Jurkat, Clone E6-1 (cell line): ENCODE measurements around the gene KCNN4.

ENCODE experiments used
- DNase-seq: peaks from one replicate; pipeline ENCODE4 v3.0.0-alpha.2; 2011; ENCODE audit warnings: low read depth, low spot score
- H3K4me3 ChIP-seq: 2 replicates; pipeline ENCODE4 v1.5.1; 2011; ENCODE audit warnings: mild to moderate bottlenecking, low read length, control low read depth, moderate library complexity

The KCNN4 gene

DNA sequence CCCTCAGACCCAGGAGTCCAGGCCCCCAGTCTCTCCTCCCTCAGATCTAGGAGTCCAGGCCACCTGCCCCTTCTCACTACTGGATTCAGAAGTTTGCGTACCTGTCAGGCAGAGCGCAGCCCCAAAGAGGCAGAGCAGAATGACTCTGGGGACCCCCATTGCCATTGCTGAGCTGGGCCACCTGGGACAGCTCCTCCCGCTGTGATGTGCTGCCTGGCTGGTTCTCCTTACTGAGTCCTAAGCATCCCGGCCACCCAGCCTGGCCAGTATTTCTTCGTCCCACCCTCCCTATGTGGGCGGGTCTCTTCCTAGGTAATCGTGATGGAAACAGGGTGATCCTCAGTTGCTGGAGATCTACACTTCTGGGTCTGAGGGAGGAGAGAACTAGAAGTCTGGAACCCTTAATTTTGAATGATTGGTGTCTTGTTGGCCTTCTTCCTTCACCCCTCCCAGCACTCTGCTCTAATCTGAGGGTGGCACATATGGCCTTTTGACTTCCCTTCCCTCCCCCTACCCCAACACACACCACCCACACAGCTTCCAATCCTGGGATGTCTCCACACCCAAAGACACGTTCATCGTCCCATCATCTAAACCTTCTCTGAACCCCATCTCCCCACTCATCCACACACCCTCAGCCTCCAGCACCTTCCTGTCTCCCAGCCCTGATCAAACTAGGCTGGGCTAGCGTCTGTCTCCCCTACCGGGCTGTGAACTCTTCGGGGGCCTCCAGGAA, 21.6 kb upstream of the KCNN4 start, which contains the start of gene LYPD5:
Gene LYPD5 (minus strand): TSS at position 232 of the 736 bp plus-strand sequence. CDS start 67 bp downstream, at position 165.
- H3K4me3 ChIP-seq: no peak within 1 kb of the TSS
- no peak for DNase-seq

DNA sequence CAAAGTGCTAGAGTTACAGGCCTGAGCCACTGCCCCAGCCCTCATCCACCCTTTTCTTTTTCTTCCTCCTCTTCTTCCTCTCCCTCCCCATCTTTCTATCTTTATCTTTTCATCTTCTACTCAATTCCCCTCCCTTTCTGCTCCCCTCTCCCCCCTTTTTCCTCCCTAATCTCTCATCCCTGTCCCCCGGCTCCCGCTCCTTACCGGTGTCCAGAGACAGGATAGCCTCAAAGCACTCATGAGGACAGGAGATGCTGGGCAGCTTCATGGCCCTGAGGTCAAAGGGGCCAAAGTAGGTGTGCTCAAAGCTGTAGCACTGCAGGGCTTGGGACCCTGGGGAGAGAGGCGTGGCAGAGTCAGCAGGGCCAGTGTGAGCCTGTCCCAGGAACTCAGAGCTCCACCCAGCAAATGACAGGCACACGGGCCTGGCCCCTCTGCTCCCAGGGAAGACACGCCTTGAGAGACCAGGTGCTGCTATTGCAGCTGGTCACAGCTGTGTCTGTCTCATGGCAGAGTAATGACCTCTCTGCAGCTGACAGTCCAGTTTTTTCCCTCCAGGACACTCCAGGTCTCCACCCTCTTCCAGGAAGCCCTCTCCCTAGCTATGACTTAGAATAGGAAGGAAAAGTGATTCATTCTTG, 18.8 kb upstream of the KCNN4 start:
- no peak for DNase-seq
- no peak overlapping the region for H3K4me3 ChIP-seq

DNA sequence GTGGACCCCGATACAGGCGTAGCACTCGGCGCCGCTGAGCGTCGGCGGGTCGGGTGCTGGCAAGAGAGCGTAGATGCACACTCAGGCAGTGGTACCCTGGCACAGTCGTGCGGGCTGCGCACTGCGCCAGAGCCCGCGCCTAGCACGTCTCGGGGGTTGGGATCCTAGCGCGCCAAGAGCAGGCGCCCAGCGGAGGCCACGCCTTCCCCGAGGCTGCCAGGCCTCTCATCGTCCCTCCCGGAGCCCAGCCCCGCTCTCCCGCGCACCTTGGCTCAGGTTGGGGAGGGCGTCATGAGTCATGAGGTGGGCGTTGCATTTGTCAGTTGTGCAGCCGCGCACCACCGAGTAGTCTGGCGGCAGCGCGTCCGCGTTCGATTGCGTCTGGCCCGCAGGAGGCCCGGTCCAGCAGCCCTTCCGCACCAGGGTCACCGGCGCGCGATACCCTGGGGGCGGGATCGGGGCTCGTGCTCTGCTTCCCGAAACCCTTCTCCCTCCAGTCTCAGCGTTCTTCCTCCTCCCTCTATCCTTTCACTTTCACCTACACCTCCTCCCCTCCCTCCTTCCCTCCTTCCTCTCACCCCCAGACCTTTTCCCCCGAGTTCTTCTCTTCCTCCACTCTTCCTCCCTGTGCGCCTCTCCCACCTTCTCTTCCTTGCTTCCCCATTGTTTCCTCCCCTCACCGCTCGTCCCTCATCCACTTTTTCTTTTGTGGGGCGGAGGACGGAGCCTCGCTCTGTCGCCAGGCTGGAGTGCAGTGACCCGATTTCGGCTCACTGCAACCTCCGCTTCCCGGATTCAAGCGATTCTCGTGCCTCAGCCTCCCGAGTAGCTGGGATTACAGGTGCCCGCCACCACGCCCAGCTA, 18.0 kb upstream of the KCNN4 start:
- DNase-seq: no peak
- no peak overlapping the region for H3K4me3 ChIP-seq

DNA sequence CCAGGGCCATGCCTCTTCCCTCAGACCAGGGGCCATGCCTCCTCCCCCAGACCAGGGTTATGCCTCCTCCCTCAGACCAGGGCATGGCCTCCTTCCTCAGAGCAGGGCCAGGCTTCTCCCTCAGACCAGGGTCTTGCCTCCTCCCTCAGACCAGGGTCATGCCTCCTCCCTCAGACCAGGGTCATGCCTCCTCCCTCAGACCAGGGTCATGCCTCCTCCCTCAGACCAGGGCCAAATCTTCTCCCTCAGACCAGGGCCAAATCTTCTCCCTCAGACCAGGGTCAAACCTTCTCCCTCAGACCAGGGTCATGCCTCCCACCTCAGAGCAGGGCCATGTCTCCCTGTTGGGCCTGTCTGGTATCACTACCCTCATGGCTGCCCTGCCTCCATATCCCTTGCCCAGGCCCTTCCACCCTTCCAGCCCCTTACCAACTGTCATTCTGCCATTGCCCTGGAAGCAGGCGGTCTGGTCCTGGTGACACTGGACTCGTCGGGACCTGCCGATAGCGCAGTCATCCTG, 17.3 kb upstream of the KCNN4 start:
- no peak for DNase-seq
- no peak overlapping the region for H3K4me3 ChIP-seq

DNA sequence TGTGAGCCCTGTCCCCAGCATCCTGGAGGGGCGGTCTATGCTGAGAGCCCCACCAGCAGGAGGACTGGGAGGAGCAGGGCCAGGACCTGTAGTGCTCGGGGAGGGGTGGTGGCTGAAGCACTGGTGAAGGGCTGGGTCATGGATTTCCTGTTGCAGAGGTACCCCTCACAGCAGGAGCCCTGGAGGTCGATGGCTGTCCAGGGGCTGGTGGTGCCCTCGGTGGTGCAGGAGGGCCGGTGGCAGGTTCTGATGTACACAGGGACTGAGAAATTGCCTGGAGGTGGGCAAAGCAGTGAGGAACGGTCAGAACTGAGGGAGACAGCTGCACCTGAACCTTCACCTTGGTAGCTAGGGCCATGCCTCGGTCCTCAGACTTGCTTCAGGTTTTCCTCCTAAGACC, 16.8 kb upstream of the KCNN4 start:
- DNase-seq: no peak
- H3K4me3 ChIP-seq: no peak overlapping the region

DNA sequence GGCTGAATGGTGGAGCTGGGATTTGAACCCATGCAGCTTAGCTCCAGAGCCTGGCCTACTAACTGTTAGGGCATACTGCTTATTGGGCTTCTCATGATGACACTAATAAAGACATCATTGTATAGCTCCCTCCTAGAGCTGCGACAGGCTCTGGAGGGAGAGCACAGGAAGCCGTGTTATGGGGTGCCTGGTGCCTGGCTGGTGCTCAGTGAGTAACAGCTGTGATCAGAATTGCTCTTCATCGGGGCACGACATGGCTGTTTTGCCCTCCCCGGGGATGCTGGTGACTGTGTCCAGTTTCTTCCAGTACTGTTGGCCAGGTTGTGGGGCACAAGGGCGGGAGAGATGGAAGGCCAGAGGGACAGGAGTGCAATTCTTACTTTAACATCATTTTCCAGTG, 16.3 kb upstream of the KCNN4 start:
- no peak for DNase-seq
- no peak overlapping the region for H3K4me3 ChIP-seq

DNA sequence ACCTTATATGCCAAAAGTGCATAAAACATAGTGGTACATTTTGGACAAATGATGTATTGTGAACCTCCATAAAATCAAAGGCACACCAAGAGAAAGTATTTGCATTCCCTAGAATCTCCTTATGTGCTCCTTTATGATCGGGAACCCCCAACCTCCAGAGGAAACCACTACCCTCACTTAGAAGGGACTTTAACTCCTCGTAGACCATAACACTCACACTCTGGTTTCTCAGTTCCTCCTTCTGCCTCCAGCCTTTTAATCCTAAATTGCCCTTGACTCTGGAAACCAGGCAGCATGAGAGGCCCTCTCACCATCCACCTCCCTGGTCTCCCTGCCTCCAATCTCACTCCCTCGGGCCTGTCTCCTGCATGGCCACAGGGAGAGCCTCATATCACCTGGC, 9.8 kb upstream of the KCNN4 start:
- no peak overlapping the region for H3K4me3 ChIP-seq
- no peak for DNase-seq

DNA sequence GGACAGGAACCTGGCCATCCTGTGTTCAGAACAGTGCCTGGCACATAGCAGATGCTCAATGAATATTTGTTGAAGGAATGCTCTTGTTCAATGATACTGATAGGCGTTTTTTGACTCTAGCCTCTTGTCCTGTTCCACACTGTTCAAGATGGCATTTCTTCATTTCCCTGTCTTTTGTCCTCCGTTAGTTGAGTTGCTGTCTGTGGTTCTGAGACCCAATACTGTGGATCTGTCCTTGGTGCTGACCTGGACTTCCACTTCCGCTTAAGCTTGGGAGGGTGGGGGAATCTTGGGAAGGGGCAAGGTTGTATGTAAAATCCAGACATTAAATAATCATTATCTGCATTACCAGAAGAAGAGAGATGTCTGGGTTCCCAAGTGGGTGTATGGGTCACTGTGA, 8.3 kb upstream of the KCNN4 start:
- DNase-seq: peak; percentile 28
- H3K4me3 ChIP-seq: no peak overlapping the region

DNA sequence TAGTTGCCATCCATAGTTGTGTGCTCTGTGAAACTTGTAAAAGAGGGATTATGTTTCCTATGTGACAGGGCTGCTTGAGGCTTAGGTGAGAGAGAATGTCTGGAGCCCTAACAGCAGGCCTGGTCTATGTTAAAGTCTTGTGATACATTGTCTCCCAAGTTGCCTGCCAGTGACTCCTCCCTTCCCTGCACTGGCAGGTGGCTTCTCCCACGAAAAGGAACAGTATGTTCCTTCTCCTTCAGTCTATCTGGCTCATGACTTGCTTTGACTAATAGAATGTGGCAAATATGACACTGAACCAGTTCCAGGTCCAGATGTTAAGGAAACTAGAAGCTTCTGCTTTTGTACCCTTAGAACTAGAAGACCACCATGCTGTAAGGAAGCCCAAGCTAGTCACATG, 5.9 kb upstream of the KCNN4 start:
- no peak for DNase-seq
- H3K4me3 ChIP-seq: no peak overlapping the region

DNA sequence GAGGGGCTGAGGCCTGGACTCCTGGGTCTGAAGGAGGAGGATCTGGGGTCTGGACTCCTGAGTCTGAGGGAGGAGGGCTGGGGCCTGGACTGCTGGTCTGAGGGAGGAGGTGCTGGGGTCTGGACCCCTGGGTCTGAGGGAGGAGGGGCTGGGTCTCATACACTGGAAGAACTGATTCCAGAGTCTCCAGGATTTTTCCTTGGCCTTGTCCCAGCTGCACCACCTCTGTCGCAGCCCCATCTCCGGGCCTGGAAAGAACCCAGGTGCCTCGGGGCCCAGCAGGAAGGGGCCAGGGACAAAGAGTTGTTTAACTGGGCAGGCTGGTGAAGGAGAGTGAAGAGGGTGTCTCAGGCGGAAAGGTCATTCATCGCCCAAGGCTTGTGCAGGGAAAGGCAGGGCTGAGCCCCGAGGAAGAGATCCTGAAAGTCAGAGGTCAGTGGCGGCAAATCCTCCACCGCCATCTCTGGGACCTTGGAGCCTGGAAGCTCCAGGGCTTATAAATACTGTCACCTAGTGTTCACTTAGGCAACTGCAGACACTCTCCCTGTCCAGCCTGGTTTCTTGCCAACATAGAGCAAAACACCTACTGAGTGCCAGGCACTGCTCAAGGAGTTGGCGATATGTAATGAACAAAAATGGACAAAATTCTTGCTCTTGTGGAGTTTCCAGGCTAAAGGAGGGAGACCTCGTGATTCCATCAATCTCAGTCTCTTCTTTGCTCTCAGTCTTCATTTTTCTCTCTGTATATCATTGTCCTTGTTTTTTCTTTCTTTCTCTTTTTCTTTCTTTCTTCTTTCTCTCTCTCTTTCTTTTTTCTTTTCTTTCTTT, 4.4 kb upstream of the KCNN4 start:
- peak; percentile 73 for DNase-seq
- H3K4me3 ChIP-seq: peak overlapping the region; percentile 7; the same call in 1 of the 2 replicates

DNA sequence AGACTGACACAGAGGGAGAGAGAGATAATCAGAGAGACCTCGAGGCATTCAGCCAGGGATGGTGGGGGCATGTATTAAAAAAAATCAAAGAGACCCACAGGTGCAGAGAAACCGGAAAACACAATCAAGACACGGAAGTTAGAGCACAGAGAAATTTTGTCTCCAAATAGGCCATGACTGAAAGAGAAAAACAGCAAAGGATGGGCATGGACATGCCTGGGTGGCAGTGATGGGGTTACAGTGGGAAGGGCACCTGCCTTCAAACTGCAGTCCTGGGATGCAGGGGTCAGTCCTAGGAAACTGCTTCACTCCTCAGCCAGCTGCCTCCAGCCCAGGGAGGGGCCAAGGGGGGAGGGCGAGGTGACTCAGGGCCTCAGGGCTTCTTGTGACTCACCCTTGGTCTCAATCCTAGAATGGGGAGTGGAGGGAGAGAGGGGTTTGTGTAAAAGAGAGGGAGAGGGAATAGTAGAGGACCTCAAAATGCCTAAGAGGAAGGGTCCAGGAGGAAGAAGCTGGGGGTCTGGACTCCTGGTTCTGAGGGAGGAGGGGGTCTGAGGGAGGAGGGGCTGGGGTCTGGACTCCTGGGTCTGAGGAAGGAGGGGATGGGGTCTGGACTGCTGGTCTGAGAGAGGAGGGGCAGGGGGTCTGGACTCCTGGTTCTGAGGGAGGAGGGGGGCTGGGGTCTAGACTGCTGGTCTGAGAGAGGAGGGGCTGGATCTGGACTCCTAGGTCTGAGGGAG, 3.6 kb upstream of the KCNN4 start:
- DNase-seq: peak; percentile 76
- peak overlapping the region; percentile 39 for H3K4me3 ChIP-seq

DNA sequence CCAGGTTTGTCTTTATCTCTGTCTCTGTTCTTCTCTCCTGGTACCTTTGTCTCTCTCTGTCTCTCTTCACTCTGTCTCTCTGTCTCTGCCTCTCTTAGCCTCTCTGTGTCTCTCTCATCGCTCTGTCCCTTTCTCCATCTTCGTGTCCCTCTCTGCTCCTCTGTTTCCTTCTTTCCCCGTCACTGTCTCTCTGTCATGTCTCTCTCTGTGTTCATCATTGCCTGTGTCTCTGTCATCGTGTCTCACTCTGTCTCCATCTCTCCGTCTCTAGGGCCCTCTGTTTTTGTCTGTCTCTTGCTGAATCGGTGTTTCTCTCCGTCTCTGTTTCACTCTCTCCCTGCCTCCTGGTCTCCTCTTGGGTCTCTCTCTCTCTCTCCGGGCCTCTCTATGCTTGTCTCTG, 2.9 kb upstream of the KCNN4 start:
- H3K4me3 ChIP-seq: no peak overlapping the region

DNA sequence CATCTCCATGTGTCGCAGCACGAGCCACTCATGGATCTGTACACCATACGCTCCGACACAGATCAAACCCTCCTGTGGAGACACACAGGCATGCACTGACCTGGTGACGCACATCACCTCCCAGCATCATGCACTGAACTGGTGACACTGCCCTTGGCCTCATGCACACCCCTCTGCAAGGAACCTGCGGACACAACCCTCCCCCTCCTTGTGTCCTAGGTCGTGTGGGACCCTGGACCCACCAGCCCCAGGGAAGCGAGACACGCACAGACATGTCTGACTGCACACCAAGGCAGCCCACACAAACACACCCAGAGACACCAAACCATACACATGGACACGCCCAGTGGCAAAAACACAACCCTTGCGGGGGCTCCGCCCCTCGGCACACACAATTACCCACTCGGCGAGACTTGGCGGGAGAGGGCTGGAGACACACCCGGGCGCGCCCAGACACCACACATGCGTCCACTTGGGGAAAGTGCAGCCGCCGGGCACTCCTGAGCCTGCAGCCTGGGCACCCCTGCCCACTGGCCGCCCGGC, 2.0 kb upstream of the KCNN4 start:
- no peak overlapping the region for H3K4me3 ChIP-seq
- no peak for DNase-seq

More for the DNA sequence above, 2.9 kb upstream of the KCNN4 start:
- no peak for DNase-seq

DNA sequence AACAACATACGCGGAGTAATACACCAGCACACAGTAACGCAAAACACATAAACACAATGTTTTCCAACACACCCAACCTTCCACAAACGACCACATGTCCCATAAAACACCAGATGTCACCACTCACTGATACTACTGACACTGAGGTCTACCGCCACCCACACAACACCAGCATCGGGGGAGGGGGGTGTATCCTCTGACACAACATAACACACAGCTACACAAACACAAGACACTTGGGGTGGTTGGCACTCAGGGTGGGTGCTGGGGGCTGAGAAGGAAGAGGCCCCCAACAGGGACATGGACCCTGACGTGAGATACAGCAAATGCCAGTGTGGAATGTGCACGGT, 1.5 kb upstream of the KCNN4 start:
- no peak overlapping the region for H3K4me3 ChIP-seq
- DNase-seq: no peak

DNA sequence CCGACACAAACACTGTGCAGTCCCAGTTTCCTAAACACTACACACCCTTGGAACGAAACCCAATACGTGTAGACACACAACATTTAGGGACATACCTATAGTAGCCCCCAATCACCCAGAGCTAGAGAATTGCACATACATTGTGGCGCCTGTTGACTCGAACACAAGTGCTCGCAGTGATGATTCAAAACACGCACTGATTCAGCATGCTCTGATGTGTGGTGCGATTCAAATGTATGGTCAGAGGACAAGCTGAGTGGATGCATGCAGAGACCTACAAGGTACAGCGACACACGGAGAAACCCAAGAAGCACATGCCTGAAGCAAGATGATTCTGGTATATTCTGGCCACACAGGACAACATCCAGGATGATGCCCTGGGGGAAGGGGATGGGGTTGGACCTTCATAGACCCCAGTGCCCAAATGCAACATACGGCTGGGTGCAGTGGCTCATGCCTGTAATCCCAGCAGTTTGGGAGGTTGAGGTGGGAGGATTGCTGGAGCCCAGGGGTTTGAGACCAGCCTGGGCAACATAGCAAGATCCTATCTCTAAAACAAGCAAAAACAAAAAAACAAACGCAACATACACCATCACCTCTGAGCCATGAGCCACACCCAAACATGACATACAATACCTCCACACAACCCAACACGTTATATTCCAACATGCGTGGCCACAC, 997 bp upstream of the KCNN4 start:
- H3K4me3 ChIP-seq: no peak overlapping the region
- DNase-seq: no peak

DNA sequence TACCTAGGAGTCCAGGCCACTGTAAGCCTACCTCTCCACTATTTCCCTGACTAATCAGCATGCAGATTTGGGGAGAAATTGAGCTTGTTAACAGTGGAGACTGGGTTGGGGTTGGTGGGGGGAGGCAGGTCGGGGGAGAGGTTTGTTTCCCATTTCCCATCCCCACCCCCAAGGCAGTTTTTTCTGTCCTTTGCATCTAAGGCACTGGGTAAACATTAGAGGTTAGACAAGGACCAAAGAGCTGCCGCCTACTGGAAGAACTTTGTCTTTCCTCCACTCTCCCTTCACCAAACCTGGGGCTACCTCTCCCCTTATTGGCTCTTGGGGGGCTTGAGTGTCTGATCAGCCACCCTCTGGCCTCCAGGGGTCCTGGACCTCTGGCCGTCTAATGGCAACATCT, 953 bp downstream of the KCNN4 start:
- peak; percentile 33 for DNase-seq
- no peak overlapping the region for H3K4me3 ChIP-seq

DNA sequence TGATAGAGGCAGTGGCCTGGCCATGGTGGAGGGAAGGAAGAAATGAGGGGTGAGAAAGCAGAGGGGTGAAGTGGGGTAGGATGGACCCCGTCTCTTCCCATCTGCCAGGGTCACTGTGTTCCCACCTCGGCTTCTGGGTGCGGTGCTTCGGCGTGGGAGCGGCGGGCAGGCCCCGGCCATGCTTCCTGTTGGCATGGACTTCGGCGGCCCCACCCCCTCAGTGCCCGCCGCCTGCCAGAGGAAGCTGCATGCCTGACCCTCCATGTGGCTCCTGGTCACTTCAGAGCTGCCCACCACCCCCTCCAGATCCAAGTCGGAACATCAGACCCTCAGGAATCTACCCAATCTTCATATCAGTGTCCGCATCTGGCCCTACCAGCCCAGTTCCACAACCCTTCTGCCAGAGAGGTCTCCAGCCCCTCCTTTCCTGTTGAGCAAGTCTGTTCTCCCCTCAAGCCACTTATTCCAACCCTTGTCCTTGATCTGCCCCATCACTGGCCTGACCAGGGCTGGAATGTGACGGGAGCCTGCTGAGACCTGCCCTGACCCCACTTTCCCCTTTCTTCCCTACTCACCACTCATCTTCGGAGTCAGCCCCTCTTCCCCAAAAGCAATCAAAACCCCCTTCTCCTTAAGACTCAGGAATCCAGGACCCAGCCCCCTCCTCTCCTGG, 1.5 kb downstream of the KCNN4 start:
- no peak overlapping the region for H3K4me3 ChIP-seq
- no peak for DNase-seq
